Kidney (tissue), 14 donors: ENCODE measurements around the gene SORBS2. TPM values are rescaled to one million over a fixed set of nuclear protein-coding genes. Genes with fewer than 3 reads are reported as not detected.

Experiments used
- DNase-seq, 5 donors: peaks; one replicate each; pipeline ENCODE4 v3.0.0-alpha.2; 2013 to 2020
- FAIRE-seq: peaks from 2 replicates; lab custom pipeline; 2012; peaks lifted over from hg19 to GRCh38; lab: Jason Lieb, UNC
- H3K27ac ChIP-seq, 2 donors: one replicate each; pipeline ENCODE4 v1.7.0; 2013; ENCODE audit warnings: low read depth in 2 of 2, low read length in 2 of 2, inconsistent platforms in 1 of 2
- H3K27me3 ChIP-seq: one replicate; pipeline ENCODE4 v1.7.1; 2013; ENCODE audit warnings: low read length, inconsistent platforms; ENCODE audit not compliant: control insufficient read depth, insufficient read depth
- H3K36me3 ChIP-seq, 3 donors: one replicate each; pipeline versions ENCODE4 v1.7.0 to v1.7.1; 2013; ENCODE audit warnings: low read length in 3 of 3, control low read depth in 1 of 3, inconsistent platforms in 1 of 3; ENCODE audit not compliant: insufficient read depth in 3 of 3, control insufficient read depth in 2 of 3
- H3K4me1 ChIP-seq, 3 donors: one replicate each; pipeline versions ENCODE4 v1.7.0 to v1.7.1; 2013; ENCODE audit warnings: low read length in 3 of 3, inconsistent platforms in 1 of 3, low read depth in 1 of 3; ENCODE audit not compliant: control insufficient read depth in 2 of 3, insufficient read depth in 2 of 3
- H3K4me3 ChIP-seq, 3 donors: one replicate each; pipeline versions ENCODE4 v1.7.0 to v1.8.1; 2013; ENCODE audit warnings: low read length in 3 of 3, control low read depth in 1 of 3, inconsistent platforms in 1 of 3
- H3K9ac ChIP-seq, 3 donors: one replicate each; pipeline versions ENCODE4 v1.7.0 to v1.7.1; 2013; ENCODE audit warnings: low read length in 3 of 3, control low read depth in 1 of 3, inconsistent platforms in 1 of 3
- H3K9me3 ChIP-seq, 3 donors: one replicate each; pipeline versions ENCODE4 v1.7.0 to v1.7.1; 2013; ENCODE audit warnings: low read length in 3 of 3, control low read depth in 1 of 3, inconsistent platforms in 1 of 3; ENCODE audit not compliant: control insufficient read depth in 2 of 3, insufficient read depth in 1 of 3
- CTCF ChIP-seq: IDR thresholded peaks from 3 replicates; pipeline ENCODE4 v1.5.1; 2012; ENCODE audit warnings: mild to moderate bottlenecking, moderate library complexity, borderline replicate concordance; ENCODE audit not compliant: insufficient read depth; ENCODE audit errors: extremely low read depth
- intact Hi-C: fragments of 100-400 bp; cut with DNase I; formaldehyde crosslinking; loops from one replicate; pipeline ENCODE4 v1.11.1; 2022
- polyA plus RNA-seq: library from polyadenylated mRNA; stranded (reverse); fragments of 350-450 nt; fragmentation: Illumina TruSeq; extraction: RNeasy Lipid Tissue Mini Kit (QIAGEN cat#74804); gene quantifications from one replicate; pipeline ENCODE4 v1.2.3, GENCODE V29; 2014; ENCODE audit warnings: low read depth, low replicate concordance; ENCODE audit not compliant: insufficient read depth
- total RNA-seq: library from RNA; stranded (reverse); fragmentation: NEBNext Ultra II Directional; extraction: Animal tissue kit (Norgen Biotek cat#: 25700); gene quantifications from one replicate; pipeline ENCODE4 v1.2.1, GENCODE V29; 2021
- donor health status: control.
- donor health status: control.
- donor health status: control.
- donor health status: control.
- donor health status: control.
- donor health status: DM: yes; HTN: yes; CAD: no.
- donor health status: Normal renal cell carcinoma (clear cell type).

Gene SORBS2
- total and polyA plus RNA-seq, 2 donors from 2014 or later: 26.0 to 127 TPM

- Histone ChIP-seq H3K4me3 (no peak overlapping the region), H3K27me3 (no peaks in the 10 kb centered on the region), H3K4me1 (no peaks in the 10 kb centered on the region), H3K9me3 (no peaks in the 10 kb centered on the region), H3K27ac (no peak overlapping the region), H3K9ac (no peak overlapping the region), H3K36me3 (peaks cover 0 to 35% (median 11%) of the 10 kb centered on the region in 3 donors)
- intact Hi-C loops: no loop called here
- TF ChIP-seq CTCF: no peak
- FAIRE-seq: no peak
- DNase-seq: no peak
Observed at GRCh38 chr4:185625503-185625902, 186.5 kb downstream of the SORBS2 start.

GRCh38 chr4:185624259-185624589 lies 187.8 kb downstream of the SORBS2 start:
- H3K9ac ChIP-seq: no peak overlapping the region
- TF ChIP-seq CTCF: no peak
- intact Hi-C loops: no loop called here
- no peaks in the 10 kb centered on the region for H3K9me3 ChIP-seq
- FAIRE-seq (no peak), DNase-seq (no peak)
- H3K27ac ChIP-seq: no peak overlapping the region
- H3K27me3 ChIP-seq: no peaks in the 10 kb centered on the region
- H3K4me3 ChIP-seq: no peak overlapping the region
- H3K36me3 ChIP-seq: peaks cover 0 to 41% (median 16%) of the 10 kb centered on the region in 3 donors
- H3K4me1 ChIP-seq: no peaks in the 10 kb centered on the region

GRCh38 chr4:185623444-185624258 lies 188.3 kb downstream of the SORBS2 start:
- no peak overlapping the region for H3K9ac ChIP-seq
- H3K4me1 ChIP-seq: no peaks in the 10 kb centered on the region
- H3K27ac ChIP-seq: no peak overlapping the region
- TF ChIP-seq CTCF: no peak
- DNase-seq (no peak), FAIRE-seq (no peak)
- no peaks in the 10 kb centered on the region for H3K27me3 ChIP-seq
- H3K4me3 ChIP-seq: no peak overlapping the region
- intact Hi-C loops: no loop called here
- H3K36me3 ChIP-seq: peaks cover 0 to 41% (median 18%) of the 10 kb centered on the region in 3 donors
- H3K9me3 ChIP-seq: no peaks in the 10 kb centered on the region
